ENCODE results near the gene GCHFR.

DNA sequence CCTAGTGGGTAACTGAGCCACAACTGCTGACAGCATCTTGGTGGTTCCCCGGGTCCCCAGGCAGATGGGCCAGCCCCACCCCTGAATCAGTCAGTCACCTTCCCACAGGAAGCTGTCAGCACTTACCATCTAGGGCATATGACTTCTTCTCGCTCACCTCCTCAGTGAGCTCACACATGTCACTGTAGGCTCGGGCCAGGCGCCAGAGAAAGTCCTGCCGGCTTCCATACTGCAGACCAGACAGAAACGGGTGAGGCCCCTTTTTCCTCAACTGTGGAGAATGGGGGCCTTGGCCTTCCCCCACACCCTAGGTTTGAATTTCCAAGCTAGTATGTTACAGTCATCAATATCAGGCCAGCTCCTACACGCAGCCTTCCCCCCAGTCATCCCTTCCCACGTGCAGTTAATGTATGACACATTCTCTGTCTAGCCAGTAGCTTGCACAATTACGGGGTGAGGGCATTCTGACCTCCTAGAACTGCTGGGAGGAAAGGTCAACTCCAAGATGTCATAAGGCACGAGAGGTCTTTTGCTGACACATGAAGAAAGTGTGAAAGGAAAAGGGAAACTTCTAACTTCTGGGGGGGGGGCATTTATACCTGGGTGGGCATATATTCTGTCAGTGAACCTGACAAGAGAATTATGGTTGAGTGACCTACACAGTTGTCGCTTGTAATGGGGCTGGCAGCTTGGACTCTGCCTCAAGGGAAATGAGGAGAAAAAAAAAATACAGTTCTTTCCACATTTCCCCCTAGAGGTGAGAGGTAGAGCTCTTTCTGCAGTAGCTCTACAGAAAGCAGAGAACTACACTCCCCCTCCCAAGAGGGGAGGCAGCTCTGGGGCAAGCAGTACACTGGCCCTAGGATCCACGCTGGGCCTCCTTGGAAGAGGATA, 19.7 kb upstream of the GCHFR start:
- TF ChIP-seq, protein P1, sequence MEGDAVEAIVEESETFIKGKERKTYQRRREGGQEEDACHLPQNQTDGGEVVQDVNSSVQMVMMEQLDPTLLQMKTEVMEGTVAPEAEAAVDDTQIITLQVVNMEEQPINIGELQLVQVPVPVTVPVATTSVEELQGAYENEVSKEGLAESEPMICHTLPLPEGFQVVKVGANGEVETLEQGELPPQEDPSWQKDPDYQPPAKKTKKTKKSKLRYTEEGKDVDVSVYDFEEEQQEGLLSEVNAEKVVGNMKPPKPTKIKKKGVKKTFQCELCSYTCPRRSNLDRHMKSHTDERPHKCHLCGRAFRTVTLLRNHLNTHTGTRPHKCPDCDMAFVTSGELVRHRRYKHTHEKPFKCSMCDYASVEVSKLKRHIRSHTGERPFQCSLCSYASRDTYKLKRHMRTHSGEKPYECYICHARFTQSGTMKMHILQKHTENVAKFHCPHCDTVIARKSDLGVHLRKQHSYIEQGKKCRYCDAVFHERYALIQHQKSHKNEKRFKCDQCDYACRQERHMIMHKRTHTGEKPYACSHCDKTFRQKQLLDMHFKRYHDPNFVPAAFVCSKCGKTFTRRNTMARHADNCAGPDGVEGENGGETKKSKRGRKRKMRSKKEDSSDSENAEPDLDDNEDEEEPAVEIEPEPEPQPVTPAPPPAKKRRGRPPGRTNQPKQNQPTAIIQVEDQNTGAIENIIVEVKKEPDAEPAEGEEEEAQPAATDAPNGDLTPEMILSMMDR (IDR thresholded peaks at IDR 0.05) = peak; percentile 22; the same call in 1 of the 2 replicates
- TF ChIP-seq, protein P2, sequence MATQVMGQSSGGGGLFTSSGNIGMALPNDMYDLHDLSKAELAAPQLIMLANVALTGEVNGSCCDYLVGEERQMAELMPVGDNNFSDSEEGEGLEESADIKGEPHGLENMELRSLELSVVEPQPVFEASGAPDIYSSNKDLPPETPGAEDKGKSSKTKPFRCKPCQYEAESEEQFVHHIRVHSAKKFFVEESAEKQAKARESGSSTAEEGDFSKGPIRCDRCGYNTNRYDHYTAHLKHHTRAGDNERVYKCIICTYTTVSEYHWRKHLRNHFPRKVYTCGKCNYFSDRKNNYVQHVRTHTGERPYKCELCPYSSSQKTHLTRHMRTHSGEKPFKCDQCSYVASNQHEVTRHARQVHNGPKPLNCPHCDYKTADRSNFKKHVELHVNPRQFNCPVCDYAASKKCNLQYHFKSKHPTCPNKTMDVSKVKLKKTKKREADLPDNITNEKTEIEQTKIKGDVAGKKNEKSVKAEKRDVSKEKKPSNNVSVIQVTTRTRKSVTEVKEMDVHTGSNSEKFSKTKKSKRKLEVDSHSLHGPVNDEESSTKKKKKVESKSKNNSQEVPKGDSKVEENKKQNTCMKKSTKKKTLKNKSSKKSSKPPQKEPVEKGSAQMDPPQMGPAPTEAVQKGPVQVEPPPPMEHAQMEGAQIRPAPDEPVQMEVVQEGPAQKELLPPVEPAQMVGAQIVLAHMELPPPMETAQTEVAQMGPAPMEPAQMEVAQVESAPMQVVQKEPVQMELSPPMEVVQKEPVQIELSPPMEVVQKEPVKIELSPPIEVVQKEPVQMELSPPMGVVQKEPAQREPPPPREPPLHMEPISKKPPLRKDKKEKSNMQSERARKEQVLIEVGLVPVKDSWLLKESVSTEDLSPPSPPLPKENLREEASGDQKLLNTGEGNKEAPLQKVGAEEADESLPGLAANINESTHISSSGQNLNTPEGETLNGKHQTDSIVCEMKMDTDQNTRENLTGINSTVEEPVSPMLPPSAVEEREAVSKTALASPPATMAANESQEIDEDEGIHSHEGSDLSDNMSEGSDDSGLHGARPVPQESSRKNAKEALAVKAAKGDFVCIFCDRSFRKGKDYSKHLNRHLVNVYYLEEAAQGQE (IDR thresholded peaks at IDR 0.05; ENCODE audit: low read depth, low read length) = no peak
- TF ChIP-seq, protein P3, sequence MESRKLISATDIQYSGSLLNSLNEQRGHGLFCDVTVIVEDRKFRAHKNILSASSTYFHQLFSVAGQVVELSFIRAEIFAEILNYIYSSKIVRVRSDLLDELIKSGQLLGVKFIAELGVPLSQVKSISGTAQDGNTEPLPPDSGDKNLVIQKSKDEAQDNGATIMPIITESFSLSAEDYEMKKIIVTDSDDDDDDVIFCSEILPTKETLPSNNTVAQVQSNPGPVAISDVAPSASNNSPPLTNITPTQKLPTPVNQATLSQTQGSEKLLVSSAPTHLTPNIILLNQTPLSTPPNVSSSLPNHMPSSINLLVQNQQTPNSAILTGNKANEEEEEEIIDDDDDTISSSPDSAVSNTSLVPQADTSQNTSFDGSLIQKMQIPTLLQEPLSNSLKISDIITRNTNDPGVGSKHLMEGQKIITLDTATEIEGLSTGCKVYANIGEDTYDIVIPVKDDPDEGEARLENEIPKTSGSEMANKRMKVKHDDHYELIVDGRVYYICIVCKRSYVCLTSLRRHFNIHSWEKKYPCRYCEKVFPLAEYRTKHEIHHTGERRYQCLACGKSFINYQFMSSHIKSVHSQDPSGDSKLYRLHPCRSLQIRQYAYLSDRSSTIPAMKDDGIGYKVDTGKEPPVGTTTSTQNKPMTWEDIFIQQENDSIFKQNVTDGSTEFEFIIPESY (IDR thresholded peaks at IDR 0.05; ENCODE audit: borderline replicate concordance, low read depth) = no peak
- TF ChIP-seq RCOR1 (IDR thresholded peaks at IDR 0.05; ENCODE audit: low read length) (no peak), GABPA (IDR thresholded peaks at IDR 0.05; ENCODE audit: low read depth) (no peak)

Data from SK-N-SH (cell line).